NCI-H748 treated with DMSO at 0.1 percent for 48 hours (cell line): ENCODE data around the gene TSPAN3.

ENCODE experiments used
- DNase-seq: peaks from one replicate; lab custom pipeline; 2025; lab: John Stamatoyannopoulos, UW

TSPAN3 gene

DNA sequence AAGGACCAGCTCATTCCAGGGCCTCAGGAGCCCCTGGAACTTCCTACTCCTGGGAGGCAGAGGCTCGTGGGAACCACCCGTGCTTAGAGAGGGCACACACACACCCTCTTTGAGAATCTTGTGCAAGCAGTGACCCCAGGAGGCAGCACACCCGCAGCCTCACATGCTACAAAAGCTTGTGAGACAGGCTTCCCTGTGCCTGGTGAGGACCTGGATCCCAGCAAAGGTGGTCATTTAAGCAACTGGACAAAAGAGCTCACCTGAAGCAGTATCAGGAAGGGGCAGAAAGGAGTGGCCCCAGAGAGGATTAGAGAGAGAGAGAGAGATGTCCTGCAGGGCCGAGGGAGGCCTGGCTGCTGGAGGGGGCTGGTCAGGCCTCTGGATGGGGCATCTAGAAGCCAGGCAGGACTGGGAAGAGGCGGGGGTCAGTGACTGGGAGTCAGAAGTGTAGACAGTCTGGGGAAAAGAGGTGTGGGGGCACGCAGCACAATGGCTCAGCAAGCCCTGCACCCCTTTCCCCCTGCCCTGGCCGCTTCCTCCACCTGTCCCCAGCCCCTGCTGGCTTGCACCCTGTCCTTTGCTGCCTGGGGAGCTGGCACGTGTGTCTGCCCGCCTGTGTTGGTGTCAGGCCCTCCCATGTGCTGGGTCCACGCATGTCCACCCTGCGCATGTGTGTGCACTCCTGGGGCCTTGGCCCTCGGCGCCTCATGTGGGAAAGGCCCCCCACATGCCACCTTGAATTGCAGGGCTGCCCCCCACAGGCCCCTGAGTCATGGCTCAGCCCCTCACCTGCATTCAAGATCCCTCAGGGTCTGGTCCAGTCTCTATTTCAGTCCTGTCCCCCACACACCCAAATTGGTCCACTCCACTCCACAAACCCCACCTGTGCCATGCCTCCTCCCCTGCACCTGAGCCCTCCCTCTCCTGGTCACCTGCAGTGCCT, 36.9 kb downstream of the TSPAN3 start:
- no peak for DNase-seq

DNA sequence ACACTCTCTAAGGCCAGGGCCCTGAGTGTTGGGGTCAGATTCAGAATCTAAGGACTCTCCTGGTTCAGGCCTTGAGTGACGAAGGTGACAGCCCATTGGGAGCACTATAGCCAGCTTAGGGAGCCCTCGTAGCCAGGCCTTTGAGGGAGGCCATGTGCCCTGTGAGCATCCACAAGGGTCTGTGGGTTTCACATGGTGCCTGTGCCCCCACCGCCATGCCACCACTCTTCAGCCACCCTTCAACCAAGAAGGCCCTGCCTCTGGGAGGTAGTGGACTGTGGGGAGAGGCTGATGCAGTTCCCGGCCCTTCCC, 37.5 kb downstream of the TSPAN3 start:
- DNase-seq = no peak

DNA sequence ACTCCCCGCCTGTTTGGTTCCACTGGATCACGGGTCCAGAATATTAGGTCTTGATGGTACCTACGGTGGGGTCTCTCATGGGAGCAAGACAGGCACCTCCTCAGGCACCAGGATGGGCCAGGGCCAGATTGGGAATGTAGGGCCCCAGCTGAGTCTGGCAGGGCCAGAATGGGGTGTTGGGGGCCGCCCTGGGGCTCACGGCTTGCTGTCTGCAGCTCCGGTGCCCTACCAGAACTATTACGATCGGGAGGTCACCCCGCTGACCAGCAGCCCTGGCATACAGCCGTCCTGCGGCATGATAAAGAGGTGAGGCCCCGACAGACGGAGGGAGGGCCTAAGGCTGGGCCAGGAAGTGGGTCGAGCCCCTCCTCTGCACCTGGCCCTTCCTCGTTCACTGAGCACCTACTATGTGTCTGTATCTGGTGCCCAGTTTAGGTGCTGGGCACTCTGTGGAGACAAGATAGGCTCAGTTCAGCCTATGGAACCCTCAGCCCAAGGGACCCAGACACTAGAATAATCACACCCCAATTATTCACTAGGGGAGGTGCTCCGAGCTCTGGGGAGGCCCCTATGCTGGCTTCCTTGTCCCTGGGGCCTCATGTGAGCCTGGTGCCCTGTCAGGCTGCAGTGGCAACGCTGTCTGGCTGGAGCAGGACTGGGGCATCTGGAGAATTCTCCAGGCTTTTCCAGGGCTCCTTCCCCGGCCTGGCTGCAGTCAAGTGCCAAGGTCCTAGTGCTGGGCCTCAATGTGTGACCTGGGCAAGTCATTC, 38.1 kb downstream of the TSPAN3 start:
- no peak for DNase-seq

DNA sequence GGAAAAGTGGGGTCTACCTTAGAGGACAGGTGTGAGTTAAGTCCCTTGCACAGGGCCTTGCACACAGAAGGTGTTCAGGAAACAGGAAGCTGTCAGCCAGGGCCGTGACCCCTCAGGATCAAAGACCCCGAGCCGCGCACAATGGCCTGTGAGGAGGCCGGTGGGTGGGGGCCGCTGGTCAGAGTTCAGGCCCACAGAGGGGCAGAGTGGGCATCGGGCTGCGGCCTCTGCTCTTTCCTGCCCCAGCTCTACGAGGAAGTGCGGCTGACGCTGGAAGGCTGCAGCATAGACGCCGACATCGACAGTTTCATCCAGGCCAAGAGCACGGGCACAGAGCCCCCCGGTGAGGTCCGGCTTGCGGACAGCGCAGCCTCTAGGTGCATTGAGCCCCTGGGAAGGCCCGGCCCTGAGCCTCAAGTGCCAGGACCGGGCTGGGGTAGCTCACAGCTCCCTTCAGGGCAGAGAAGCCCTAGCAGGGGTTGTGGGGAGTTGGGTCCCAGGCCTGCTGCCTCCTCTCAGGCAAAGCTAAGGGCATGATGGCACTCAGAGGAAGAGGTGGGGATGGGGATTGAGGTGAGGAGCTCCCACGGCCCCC, 38.8 kb downstream of the TSPAN3 start:
- no peak for DNase-seq

DNA sequence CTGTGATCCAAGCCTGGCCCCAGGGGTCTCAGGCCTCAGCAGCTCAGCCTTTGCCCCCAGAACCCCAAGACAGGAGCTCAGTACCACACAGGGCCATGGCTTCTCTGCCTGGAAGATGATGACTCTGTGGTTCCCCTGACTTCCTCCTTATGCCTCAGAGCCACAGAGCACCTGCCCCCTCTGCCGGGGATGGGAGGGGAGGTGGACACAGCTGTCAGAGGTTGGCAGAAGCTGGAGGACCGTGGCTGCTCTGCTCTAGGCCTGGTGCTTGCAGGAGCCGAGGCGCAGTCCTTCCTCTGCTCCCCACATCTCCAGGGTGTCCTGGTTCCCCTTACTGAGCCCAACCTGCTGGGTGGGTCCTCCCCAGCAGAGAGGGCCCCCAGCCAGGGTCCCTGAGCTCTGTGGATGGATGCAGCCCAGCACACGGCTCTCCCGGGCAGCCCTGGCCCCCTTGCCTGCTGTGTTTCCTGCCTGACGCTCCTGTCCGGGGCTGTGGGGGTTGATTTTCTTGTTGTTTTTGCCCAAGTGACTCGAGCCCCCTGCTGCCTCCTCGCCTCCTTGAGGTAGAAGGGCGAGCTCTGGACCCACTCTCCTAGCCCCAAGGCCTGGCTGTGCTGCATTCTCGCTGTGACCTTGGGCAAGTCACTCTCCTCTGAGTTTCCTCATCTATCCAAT, 39.4 kb downstream of the TSPAN3 start:
- DNase-seq = no peak

DNA sequence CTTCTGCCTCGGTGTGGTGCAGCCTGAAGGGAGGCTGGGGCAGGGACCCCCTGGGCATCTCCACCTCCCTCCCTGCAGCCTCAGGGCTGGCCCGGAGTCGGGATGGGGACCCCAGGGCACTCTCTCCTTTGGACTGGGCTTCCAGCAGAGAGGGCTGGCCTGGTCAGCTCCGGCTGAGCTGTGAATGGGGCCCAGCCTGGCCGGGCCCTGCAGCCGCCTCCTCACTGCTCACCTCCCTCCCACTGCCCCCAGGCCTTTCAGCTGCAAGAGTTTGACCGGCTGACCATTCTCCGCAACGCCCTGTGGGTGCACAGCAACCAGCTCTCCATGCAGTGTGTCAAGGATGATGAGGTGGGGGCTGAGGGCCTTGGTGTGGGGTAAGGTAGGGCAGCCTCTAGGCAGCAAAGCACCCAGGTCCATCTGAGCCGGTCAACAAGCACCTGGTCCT, 40.0 kb downstream of the TSPAN3 start:
- DNase-seq = no peak

DNA sequence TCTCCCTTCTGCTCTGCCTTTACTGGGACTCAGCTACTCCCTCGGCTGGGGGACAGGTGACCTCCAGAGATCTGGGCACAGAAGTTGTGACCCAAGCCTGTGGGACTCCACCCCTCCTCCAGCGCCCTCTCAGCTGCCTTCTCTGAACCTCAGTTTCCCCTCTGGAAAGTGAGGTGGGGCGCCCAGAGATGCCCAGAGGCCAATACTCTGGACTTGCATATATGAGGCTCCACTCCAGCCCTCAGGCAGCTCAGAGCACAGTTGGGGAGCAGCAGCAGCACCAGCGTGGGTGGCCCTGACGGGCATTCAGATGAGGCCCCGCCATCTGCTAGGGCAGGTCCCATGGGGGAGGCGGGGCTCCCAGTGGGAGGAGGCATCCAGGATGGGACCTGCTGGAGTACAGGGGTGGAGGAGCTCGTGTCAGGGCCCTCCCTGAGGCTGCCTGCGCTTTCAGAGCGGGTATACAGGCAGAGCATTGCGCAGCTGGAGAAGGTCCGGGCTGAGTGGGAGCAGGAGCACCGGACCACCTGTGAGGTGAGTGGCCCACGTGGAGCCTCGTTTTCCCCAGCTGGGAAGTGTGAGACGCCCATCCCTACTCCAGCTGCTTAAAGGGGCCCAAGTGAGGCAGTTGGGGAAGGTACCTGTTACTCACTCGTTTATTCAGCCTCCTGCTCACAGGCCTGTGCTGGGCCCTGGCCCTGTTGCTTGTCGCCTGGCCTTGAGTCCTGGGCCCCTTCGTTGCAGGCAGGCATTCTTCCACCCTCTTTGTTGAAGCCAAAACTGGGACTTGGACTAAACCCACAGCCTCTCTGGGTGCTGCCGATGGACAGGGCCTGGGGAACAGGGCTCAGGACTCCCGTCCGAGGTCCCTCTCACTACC, 40.6 kb downstream of the TSPAN3 start:
- no peak for DNase-seq

DNA sequence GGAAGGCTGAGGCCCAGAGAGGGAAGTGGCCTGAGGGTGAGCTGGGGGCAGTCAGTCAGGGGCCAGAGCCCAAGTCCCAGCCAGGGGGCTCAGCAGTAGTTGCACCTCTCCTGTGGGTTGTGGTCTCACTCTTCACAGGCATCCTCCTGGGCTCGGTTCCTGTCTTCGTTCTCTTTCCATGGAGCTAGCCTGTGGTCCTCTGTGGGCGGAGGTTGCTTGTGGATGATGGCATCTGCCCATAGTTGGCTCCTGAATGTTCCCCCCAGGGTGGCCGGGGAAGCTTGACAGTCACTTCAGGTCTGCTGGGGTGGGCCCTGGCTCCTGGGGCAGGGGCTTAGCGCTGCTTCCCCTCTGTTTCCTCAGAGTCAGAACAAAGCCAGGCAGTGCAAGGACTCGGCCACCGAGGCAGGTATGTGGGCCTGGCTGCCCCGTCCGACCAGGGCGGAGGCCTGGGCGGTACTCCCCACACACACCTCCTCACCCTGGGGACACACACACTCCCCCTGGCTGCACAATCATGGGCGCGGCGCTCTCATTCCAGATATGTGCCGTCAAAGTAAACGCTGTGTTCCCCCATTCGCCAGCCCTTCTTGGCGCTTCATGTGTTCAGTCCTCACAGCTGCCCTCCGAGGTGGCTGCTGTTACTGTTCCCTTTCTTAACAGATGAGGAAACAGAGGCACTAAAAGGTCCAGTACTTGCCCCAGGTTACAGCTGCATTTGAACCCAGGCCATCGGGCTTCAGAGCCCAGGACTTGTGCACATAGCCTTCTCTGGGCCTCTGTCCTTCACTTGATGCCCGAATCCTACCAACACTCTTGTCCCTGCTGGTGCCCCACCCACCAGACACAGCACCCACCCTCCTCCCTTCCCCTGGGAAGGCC, 41.5 kb downstream of the TSPAN3 start:
- DNase-seq = no peak

DNA sequence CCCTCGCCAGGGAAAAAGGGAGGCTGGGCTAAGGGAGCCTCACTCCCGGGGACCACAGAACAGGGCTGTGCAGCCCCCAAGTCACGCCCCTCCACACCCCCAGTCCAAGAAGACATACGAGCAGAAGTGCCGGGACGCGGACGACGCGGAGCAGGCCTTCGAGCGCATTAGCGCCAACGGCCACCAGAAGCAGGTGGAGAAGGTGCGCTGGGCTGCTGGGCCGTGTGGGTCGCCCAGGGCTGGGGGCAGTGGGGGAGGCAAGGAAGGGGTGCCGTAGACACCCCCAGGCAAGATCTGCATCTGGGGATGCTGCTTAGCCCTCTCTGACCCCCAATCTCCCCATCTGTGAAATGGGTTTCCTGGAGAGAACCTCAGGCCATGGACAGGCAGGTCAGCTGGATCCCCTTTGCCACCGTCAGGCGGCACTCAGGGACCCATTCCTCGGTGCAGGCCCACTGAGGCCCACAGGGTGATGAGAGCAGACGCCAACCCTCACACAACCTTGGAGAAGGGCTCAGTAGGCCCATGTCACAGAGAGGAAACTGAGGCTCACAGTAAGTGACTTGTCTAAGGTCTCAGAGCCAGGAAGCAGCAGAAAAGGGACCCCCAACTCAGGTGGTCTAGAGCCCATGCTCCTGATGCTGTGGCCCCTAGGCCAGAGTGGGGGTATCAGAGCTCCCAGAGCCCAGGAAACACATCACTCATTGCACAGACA, 42.3 kb downstream of the TSPAN3 start:
- no peak for DNase-seq

DNA sequence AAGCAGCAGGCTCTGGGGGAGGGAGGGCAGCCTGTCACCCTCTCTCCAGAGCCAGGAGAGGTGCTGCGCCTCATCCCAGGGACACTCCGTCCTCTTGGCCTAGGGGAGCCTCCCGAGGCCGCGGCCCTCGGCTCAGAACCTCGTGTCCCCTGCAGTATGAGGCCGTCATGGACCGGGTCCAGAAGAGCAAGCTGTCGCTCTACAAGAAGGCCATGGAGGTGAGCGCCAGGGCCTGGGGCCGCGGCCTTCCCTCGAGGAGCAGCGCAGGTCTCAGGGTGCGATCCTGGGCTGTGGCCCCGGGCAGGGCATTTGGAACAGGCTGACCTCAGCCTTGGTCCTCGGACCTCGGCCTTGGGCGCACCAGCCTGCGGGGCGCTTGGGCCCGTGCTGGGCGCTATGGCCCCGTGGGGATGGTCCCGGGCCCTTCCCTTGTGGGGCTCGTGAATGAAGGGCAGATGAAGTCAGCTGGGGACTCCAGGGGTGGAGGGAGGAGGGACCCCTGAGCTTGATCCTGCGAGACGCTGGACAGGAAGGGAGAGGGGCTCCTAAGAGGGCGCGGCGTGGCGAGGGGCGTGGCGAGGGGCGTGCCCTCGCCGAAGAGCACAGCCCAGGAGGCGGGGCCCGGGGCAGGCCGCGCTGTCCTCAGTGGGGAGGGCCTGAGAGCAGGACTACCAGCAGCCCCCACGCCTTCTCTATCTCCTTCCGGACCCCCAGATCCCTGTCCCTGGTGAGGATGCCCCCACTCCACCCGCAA, 43.0 kb downstream of the TSPAN3 start:
- DNase-seq = no peak

DNA sequence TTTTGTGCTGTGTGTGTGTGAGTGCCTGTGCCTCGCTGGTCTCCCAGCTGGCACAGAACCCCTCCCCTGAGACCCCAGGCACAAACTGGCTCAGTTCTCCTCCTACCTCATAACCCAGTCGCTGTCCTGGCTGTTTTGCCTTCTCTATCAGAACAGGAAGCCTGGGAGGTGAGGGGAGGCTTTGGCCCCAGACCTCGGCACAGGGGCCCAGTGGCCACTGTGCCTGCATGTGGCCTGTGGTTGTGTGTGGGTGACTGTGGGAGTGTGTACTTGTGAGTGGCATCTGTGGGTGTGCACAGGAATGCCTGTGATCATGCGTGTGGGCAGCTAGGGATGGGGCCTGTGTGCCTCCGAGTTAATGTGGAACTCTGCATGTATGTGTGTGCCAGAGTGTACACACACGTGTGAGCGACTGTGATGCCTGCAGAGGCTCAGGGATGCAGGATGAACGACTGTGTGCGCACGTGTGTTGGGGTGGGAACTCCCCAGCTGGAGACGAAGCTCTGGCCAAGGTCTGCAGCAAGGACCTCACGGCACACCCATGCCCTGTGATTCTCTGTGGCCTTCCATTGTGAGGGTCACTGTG, 43.7 kb downstream of the TSPAN3 start:
- DNase-seq = no peak

DNA sequence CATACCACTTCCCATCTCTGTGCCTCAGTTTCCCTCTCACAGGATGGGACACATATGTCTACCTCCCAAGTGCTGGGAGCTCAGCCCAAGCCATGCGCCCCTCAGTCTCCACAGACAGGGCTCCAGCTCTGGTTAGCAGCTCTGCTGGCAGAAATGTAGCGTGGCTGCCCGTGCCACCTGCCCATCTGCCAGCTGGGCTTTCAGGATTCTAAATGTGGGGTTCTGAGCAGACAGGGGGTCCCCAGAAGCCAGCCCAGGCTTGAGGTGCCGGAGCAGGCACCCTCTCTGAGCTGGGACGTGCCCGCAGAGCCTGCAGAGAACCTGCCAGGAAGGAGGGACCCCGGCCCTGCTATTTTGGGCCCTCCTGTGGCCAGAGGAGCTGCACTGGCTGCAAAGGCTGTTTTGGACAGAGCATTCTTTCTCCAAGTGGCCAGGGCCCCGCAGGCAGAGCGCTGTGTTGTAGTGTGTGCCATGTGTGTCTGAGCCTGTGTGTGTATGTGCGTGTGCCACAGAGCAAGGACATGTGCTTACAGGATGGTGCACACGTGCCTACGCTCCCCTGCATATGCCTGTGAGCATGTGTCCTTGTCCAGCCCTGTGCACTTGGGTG, 44.3 kb downstream of the TSPAN3 start:
- no peak for DNase-seq

DNA sequence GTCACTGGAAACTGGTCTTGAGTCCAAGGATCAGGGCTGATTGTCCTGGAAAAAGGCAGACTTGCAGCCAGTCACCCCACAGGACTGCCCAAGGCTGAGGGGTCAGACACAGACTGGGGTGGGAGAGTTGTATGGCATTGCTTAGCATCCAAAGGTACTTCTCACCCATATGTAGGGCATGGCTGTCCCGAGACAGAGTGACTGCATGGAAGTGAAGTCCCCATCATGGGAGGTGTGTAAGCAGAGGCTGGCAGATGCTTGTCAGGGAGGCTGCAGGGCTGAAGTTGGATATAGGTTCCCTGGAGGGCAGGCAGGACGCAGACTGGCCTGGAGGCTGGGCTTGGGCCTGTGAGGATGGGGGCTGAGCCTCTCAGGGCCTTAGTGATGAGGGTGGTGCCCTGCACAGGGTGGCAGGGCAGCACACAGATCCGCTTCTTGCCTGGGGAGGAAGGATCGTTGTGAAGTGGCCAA, 44.9 kb downstream of the TSPAN3 start:
- no peak for DNase-seq

DNA sequence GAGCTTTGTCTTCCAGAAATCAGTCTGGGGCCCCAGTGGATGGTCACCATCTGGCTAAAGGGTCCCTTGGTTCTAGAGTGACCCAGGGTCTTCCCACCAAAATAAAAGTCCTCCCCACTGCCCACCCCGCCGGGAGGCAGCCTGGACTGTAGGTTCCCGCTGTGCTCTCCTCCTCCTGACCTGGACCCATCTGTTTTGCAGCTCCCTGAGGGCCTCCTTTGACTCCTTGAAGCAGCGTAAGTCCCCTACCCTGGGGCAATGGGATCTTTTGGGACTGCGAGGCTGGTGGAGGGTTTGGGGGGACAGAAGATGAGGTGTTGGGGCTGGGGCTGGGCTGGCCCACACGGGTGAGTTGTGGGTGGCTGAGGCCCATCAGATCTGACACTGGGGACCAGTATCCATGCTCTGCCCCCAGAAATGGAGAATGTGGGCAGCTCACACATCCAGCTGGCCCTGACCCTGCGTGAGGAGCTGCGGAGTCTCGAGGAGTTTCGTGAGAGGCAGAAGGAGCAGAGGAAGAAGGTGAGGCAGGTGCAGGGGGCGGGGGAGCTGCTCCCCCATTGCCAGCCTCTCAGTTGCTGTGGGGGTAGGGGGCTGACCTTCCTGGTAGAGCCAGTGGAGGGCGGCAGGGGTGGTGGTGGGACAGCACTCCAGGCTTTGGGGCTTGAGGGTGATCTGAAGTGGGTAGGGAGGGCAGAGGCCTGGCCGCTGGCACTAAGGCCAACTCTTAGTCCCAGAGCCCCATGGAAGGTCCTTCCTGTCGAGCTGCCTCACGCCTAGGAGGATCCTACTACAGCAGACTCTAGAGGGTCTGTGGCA, 45.6 kb downstream of the TSPAN3 start:
- DNase-seq = no peak

DNA sequence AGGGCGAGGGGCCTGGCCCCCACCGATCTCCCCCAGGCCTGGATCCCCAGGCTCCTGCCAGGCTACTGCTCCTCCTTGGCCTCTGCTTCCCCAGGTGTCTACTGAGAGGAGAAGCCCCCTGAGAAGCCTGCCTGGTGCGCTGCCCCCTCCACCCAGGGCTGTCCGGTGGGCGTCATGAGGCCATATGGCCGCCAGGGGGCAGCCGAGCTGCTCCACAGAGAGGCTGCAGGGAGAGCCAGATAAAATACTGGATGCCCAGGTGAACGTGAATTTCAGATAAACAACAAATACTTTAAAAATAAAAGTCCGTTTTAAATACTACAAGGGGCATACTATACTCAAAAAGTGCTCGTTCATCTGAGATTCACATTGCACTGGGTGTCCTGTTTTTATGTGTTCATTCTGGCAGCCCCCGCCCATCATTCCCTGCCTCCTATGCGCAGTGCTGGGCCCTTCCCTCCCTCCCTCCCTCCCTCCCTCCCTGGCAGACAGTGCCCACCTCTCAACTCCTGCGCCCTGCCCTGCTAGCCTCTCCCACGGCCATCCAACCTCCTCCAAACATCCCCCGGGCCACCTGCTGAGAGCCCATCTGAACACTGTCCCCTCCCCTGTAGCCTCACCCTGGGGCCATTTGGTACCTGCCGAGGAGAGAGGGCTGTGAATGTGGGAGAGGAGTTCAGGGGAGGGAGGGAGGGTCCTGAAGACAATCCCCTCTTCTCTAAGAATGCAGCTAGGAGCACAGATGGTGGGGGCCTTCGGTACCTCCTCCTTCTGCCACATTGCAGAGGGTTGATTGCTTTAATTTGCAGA, 46.4 kb downstream of the TSPAN3 start:
- DNase-seq = peak; percentile 23

DNA sequence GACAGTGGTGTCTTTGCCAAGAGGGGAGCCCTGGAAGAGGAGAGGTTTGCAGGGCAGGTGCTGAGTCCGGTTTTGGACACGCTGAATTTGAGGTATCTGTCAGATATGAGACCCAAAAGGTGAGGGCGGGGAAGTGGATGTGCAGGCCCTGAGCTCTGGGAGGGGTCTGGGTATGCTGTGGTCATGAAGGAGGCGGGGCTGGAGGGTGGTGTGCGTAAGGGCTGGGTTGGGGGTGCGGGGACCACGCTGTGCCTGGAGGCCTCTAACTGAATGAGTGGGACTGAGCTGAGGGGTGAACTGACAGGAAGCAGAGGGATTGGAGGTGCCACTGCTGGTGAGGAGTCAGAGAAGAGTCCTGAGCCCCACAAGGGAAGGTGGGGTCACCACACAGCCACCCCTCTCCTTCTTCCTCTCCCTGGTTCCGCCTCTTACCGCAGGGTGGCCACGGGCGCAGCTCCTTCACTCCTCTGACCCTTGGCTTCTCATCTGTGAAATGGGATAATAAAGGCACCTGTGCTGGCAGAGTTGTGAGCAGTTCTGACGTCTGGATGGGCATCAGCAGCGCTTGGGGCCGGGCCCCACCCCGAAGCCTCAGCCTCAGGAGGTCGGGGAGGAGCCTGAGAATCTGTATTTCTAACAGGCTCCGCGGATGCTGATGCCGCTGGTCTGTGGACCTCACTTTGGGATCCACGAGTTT, 47.2 kb downstream of the TSPAN3 start:
- DNase-seq = no peak
